ENCODE measurements around the gene PRDM15.
A peak's percentile ranks its signal among the peaks of the same experiment; 100 is the strongest.

Gene PRDM15

DNA sequence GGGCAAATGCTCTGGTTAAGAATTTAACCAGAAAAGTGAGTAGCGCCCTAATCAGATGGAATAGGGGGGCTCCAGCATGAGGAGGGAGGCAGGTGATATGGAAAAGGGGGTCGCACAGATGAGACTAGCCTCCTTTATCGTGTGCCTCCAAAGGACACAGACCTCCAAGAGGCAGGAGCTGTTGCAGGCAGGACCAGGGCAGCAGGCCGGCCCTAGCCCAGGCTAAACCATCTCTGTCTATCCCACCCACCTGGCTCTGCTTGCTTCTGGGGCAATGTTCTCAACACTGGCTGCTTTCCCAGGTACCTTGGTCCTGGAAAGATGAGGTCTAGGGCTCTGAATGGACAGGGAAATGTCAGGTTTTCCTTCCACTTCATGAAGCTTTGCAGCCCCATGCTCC lies 38.4 kb upstream of the PRDM15 start:
- H3K4me1 Mint-ChIP-seq (ENCODE audit: low read depth) = peaks cover 5% of the 10 kb centered on the region
- H3K9me3 Mint-ChIP-seq (ENCODE audit: low read depth) = no peaks in the 10 kb centered on the region
- no peak overlapping the region for H3K27ac Mint-ChIP-seq
- peaks cover 10% of the 10 kb centered on the region for H3K36me3 Mint-ChIP-seq
- H3K4me3 Mint-ChIP-seq = no peak overlapping the region
- no peaks in the 10 kb centered on the region for H3K27me3 Mint-ChIP-seq

DNA sequence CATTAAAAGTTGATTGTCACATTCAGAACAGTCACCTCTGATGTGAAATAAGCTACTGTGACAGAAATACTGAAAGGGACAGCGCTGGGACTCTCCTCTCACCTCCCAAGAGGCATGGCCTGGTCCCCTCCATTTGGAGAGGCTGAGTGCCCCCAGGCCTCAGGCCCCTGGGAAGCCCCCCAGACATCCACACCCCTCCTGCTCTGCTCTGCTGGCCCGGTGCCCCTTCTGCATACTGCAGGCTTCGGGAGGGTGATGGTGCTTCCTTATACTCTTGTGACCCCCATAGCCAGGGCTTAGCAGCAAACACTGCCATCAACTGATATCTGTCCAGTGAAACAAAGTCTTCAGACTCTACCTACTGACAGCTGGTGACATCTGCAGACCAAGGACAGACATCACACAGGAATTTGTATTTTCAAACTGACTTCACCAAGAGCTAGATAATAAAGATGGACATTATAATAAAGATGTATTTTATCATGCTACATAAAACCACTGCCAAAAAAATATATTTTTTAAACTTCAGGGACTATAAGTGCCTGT lies 37.8 kb upstream of the PRDM15 start:
- H3K4me3 Mint-ChIP-seq = no peak overlapping the region
- no peaks in the 10 kb centered on the region for H3K9me3 Mint-ChIP-seq (ENCODE audit: low read depth)
- H3K36me3 Mint-ChIP-seq = peaks cover 10% of the 10 kb centered on the region
- H3K4me1 Mint-ChIP-seq (ENCODE audit: low read depth) = peaks cover 5% of the 10 kb centered on the region
- no peaks in the 10 kb centered on the region for H3K27me3 Mint-ChIP-seq
- H3K27ac Mint-ChIP-seq = no peak overlapping the region

DNA sequence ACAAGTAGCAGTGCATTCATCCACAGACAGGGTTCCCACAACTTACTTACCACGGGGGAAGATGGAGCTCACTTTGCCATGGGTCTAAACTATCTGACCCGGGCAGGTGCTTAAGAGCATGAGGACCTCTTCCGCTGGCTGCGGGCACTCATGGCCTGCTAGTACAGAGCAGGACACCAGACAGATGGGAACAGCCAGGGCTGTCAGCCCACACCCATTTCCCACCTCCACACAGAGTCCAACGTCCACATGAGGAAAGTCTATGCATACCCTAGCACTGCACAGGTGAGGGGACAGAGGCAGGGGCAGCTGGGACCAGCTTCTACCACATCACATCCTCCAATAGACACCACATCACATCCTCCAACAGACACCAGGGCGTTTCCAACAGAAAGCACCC lies 35.8 kb upstream of the PRDM15 start:
- no peaks in the 10 kb centered on the region for H3K4me1 Mint-ChIP-seq (ENCODE audit: low read depth)
- H3K4me3 Mint-ChIP-seq = no peak overlapping the region
- H3K36me3 Mint-ChIP-seq = peaks cover 10% of the 10 kb centered on the region
- H3K27me3 Mint-ChIP-seq = no peaks in the 10 kb centered on the region
- H3K9me3 Mint-ChIP-seq (ENCODE audit: low read depth) = no peaks in the 10 kb centered on the region
- H3K27ac Mint-ChIP-seq = no peak overlapping the region

DNA sequence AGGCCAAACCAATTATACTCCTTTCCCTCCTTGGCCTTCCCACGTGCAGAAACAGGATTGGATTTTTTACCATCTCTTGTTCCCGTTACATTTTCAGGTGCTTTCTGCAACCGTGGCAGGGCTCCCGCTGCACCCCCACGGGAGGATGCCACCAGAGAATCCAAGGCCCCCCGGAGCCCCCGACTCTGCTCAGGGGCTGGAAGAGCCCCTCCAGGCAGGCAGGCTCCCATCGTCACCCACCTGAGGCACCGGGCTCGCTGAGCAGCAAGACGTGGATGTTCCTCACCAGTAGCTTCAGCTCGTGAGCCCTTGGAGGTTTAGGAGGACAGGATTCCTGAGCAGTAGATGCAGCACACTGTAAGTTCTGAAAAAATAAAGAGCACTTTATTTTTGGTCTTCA lies 35.2 kb upstream of the PRDM15 start:
- H3K27ac Mint-ChIP-seq = no peak overlapping the region
- no peaks in the 10 kb centered on the region for H3K9me3 Mint-ChIP-seq (ENCODE audit: low read depth)
- H3K4me3 Mint-ChIP-seq = no peak overlapping the region
- no peaks in the 10 kb centered on the region for H3K4me1 Mint-ChIP-seq (ENCODE audit: low read depth)
- H3K27me3 Mint-ChIP-seq = no peaks in the 10 kb centered on the region
- H3K36me3 Mint-ChIP-seq = peaks cover 10% of the 10 kb centered on the region

DNA sequence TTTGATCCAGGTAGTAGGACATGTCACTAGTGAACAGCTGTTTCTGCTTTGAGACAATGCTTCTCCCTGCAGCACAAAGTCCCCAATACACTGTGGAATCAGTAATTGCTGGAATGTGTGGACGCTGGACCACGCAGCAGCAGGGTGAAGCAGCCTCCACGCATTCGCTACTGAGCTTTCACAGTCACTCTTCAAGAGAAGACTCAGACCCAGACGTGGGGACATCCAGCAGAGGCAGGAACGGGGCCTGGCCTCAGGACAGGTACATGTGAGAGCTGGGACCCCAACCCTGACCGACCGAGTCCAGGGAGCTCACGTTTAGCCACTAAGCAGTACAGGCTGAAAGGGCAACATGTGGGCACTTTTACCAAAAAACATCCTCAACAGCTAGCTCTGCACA lies 34.1 kb upstream of the PRDM15 start:
- no peaks in the 10 kb centered on the region for H3K9me3 Mint-ChIP-seq (ENCODE audit: low read depth)
- peaks cover 6% of the 10 kb centered on the region for H3K36me3 Mint-ChIP-seq
- no peaks in the 10 kb centered on the region for H3K4me1 Mint-ChIP-seq (ENCODE audit: low read depth)
- H3K4me3 Mint-ChIP-seq = no peak overlapping the region
- no peaks in the 10 kb centered on the region for H3K27me3 Mint-ChIP-seq
- H3K27ac Mint-ChIP-seq = no peak overlapping the region

DNA sequence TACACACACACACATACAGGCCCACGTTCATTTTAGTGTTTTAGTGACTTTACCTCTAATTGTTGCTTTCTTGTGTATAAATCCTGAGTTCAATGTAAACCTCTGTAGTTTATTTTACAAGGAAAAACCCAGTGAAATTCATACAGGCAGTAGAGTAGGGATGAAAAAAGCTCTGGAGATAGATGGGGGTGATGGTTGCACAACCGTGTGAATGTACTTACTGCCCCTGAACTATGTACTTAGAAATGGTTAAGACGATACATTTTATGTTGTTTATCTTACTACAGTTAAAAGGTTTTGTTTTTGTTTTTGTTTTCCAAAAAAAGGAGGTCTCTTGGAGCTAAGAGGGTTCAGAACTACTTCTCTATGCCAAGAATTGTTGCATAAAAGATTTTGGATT lies 29.7 kb upstream of the PRDM15 start:
- Mint-ChIP-seq H3K4me3 (no peak overlapping the region), H3K27ac (no peak overlapping the region), H3K27me3 (no peaks in the 10 kb centered on the region), H3K36me3 (peaks cover 3% of the 10 kb centered on the region), H3K4me1 (ENCODE audit: low read depth) (no peaks in the 10 kb centered on the region), H3K9me3 (ENCODE audit: low read depth) (no peaks in the 10 kb centered on the region)

DNA sequence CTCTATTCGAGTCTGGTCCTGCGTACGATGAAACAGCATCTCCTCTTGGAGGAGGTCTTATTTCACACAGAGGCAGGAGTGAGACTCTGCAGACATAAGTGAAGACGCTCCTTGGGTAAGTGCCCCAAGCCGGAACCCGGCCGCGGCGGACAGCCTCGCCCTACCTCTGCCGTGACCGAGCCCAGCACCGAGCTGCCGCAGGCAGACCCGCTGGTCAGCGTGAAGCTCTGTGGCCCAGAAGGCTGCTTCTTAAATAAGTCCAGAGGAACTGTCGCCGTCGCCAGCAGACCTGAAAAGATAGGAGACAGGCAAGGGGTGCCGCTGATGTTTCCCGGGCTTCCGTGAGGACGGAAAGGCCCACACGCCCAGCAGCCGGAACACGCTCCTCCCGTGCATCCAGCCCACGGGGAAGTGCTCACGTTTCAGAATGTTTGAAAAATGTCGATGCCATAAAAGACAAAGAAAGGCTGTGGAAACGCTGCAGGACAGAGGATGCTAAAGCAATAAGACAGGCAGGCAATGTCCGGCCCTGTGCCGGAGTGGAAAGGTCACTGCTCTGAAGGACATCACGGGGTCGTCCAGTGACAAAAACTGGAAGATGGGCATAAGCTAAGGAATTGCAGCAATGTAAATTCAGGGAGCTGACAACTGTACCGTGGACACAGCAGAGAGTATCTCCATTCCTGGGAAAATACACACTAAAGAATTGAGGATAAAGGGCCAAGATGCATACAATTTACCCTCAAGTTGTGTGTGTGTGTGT lies 28.5 kb upstream of the PRDM15 start:
- Mint-ChIP-seq H3K27me3 (no peaks in the 10 kb centered on the region), H3K27ac (no peak overlapping the region), H3K36me3 (peaks cover 5% of the 10 kb centered on the region)

DNA sequence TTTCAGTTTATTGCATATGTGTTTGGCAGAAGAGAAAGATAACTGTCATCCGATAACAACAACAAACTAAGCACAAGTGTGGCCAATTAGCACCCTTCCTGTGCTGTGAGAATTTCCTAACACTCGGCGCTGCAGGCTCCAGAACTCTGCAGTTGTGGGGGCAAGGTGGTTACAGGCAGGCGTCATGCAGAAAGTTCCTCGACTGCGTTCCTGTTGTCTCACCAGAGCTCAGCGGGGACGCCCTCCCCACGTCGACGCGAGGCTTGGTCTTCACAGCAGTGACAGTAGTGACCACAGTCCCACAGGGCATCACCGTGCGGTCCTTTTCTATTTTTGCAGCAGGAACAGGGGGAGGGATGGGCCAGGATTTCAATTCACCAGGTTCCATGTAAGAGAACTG lies 27.6 kb upstream of the PRDM15 start:
- H3K36me3 Mint-ChIP-seq = peaks cover 5% of the 10 kb centered on the region
- H3K27ac Mint-ChIP-seq = no peak overlapping the region
- no peaks in the 10 kb centered on the region for H3K9me3 Mint-ChIP-seq (ENCODE audit: low read depth)
- H3K4me3 Mint-ChIP-seq = no peak overlapping the region
- no peaks in the 10 kb centered on the region for H3K4me1 Mint-ChIP-seq (ENCODE audit: low read depth)
- H3K27me3 Mint-ChIP-seq = no peaks in the 10 kb centered on the region

More for the DNA sequence above, 28.5 kb upstream of the PRDM15 start:
- no peak overlapping the region for H3K4me3 Mint-ChIP-seq
- no peaks in the 10 kb centered on the region for H3K9me3 Mint-ChIP-seq (ENCODE audit: low read depth)
- H3K4me1 Mint-ChIP-seq (ENCODE audit: low read depth) = no peaks in the 10 kb centered on the region

DNA sequence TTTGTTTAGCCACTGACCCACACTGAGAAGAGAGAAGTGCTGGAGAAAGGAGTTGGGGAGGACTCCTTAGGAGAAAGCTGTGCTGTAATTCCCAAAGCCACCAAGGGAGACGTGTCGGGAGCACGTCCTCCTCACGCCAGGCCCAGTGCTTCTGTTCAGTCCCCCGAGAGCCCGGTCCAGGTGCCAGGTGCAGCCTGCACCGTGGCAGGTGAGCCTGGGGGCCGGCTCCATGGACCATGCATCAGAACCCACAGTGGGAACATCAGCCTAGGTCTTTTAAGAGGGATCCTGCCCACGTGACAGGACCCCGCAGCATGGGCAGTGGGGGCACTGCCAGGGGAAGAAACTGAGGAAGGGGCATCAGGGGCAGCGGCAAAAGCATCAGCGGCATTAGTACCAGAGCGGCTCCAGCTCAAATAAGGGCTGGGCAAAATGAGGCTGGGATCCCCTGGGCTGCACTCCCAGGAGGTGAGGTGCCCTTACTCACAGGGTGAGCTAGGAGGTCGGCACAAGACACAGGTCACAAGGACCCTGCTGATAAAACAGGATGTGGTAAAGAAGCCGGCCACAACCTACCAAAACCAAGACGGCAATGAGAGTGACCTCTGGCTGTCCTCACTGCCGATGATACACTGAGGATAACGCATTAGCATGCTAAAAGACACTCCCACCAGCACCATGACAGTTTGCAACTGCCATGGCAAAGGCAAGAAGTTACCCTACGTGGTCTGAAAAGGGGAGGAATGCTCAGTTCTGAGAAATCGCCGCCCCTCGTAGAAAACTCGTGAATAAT lies 24.6 kb upstream of the PRDM15 start:
- Mint-ChIP-seq H3K4me1 (ENCODE audit: low read depth) (peaks cover 20% of the 10 kb centered on the region), H3K36me3 (peaks cover 9% of the 10 kb centered on the region), H3K4me3 (no peak overlapping the region), H3K9me3 (ENCODE audit: low read depth) (no peaks in the 10 kb centered on the region), H3K27me3 (no peaks in the 10 kb centered on the region), H3K27ac (no peak overlapping the region)

DNA sequence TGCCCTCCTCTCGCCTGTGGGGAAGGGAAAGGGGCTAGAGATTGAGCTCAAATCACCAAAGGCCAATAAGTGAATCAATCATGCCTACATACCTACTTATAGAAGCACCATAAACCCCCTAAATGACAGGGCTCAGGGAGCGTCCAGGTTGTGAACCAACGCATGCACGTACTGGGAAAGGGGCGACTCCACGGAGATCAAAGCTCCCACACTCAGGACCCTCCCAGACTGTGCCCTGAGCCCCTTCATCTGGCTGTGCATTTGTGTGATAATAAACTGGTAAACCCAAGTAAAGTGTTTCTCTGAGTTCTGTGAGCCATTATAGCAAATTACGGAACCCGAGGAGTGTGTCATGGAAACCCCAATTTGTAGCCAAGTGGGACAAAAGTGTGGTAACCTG lies 23.8 kb upstream of the PRDM15 start:
- Mint-ChIP-seq H3K36me3 (peaks cover 9% of the 10 kb centered on the region), H3K4me1 (ENCODE audit: low read depth) (peaks cover 26% of the 10 kb centered on the region), H3K27ac (no peak overlapping the region), H3K9me3 (ENCODE audit: low read depth) (no peaks in the 10 kb centered on the region), H3K27me3 (no peaks in the 10 kb centered on the region), H3K4me3 (no peak overlapping the region)

DNA sequence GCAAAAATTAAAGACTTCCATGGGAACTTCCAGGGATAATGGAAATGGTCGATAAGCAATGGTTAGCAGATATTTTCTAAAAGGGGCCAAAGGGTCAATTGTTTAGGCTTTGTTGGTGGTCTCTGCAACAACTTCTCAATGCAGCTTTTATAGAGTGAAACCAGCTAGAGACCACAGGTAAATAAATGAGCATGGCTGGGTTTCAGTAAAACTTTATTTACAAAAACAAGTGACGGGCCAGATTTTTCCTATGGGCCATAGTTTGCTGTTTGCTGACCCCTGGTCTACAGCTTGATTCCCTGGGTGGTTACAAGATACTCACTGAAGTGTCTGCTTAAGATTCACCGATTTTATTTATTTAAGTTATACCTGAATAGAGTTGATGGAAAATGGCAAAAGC lies 22.6 kb upstream of the PRDM15 start:
- Mint-ChIP-seq H3K4me1 (ENCODE audit: low read depth) (peaks cover 28% of the 10 kb centered on the region), H3K27me3 (no peaks in the 10 kb centered on the region), H3K4me3 (no peak overlapping the region), H3K9me3 (ENCODE audit: low read depth) (no peaks in the 10 kb centered on the region), H3K27ac (no peak overlapping the region), H3K36me3 (peaks cover 9% of the 10 kb centered on the region)

DNA sequence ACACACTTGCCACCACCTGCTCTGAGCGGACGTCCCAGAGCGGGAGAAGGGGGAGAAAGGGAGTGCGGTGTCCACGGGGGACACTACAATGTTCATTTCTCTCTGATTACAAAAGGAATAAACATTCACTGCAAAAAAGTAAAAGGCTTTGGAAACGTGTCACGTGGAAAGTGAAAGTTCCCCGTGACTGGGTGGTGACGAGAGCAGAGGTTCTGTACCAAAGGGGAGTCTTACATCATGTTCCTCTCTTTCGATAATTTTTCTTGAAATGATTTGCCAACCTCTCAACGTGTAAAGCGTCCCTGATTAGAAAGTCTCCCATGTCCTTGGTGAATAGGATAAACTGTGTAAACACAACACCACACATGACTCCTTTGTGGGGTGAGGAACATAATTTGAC lies 22.0 kb upstream of the PRDM15 start:
- Mint-ChIP-seq H3K4me3 (no peak overlapping the region), H3K27me3 (no peaks in the 10 kb centered on the region), H3K9me3 (ENCODE audit: low read depth) (no peaks in the 10 kb centered on the region), H3K4me1 (ENCODE audit: low read depth) (peaks cover 33% of the 10 kb centered on the region), H3K27ac (peak overlapping the region; percentile 51), H3K36me3 (peaks cover 9% of the 10 kb centered on the region)

DNA sequence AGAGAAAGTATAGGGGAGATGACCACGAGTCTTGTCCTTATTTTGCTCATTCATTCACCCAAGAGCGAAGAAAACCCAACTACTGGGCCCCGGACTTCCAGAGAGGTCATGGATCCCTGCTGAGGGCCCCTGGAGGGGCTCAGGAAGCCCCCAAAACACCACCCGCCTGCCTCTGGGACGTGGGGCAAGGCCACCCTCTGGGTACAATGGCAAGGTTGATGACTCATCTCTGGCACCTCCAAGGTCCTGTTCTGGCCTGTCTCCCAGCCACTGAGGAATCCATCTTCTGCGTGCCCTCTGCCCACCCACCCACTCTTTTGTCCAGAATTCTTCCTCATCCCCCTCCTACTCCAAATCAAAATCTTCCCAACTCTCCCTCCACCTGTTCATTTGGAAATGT lies 21.3 kb upstream of the PRDM15 start:
- H3K36me3 Mint-ChIP-seq = peaks cover 9% of the 10 kb centered on the region
- H3K4me1 Mint-ChIP-seq (ENCODE audit: low read depth) = peaks cover 40% of the 10 kb centered on the region
- H3K27ac Mint-ChIP-seq = no peak overlapping the region
- H3K9me3 Mint-ChIP-seq (ENCODE audit: low read depth) = no peaks in the 10 kb centered on the region
- no peak overlapping the region for H3K4me3 Mint-ChIP-seq
- H3K27me3 Mint-ChIP-seq = no peaks in the 10 kb centered on the region

DNA sequence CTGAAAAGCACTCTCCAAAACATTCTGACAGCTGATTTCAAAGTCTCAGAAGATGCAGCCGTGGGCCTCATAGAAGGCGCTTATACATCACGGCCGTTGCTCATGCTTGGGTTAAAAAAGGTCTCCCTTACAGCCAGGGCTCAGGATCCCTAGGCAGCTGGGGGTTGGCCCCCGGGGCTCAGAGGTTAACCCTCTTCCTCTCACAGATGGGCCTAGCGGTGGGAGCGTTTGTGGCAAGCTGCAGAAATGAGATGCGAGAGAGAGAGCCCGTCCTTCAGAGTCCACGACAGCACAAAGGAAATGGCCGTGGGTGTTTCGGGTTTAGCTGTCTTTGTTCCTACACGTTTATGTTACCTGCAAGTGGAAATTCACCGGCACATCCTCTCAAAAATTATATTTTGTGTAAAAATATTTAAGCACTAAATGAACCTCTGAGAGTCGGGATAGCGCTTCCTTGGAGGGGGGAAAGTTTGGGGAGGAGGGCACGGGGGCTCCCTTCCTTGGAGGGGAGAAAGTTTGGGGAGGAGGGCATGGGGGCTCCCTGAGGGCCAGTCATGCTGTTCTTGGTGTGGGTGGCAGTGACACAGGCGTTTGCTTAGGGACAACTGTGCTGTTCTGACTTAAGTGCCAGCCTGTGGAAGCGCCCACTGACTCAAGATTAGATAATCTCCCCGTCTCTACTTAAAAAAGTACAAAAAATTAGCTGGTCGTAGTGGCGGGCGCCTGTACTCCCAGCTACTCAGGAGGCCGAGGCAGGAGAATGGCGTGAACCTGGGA lies 20.5 kb upstream of the PRDM15 start:
- Mint-ChIP-seq H3K9me3 (ENCODE audit: low read depth) (no peaks in the 10 kb centered on the region), H3K27ac (peak overlapping the region; percentile 83), H3K4me3 (peak overlapping the region; percentile 62), H3K4me1 (ENCODE audit: low read depth) (peaks cover 43% of the 10 kb centered on the region), H3K36me3 (peaks cover 9% of the 10 kb centered on the region), H3K27me3 (no peaks in the 10 kb centered on the region)

DNA sequence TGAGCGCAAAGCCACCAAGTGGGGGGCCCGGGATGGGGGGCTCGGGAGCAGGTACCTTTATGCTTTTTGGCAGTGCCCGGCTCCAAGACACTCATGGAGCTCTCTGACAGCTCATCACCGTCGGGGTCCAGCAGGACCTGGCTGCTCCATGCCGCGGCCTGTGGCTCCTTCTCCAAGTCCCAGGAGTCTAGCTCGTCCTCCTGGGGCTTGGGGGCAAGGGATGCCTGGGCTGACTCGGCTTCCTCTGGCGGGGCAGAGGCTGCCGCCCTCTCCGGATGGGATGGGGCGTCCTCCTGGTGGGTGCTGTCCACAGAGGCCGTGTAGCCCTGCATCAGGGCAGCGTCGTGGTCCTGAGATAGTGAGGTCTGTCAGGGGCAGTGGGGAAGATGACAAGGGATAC lies 19.9 kb upstream of the PRDM15 start:
- Mint-ChIP-seq H3K9me3 (ENCODE audit: low read depth) (no peaks in the 10 kb centered on the region), H3K4me1 (ENCODE audit: low read depth) (peaks cover 43% of the 10 kb centered on the region), H3K27me3 (no peaks in the 10 kb centered on the region), H3K27ac (peak overlapping the region; percentile 83), H3K36me3 (peaks cover 9% of the 10 kb centered on the region), H3K4me3 (peak overlapping the region; percentile 62)
